Fibroblast of villous mesenchyme (primary cell): ENCODE data around the gene TCF12. TPM values are rescaled to one million over a fixed set of nuclear protein-coding genes. Genes with fewer than 3 reads are reported as not detected.
A peak's percentile ranks its signal among the peaks of the same experiment; 100 is the strongest.

ENCODE experiments used
- DNase-seq: peaks from one replicate; pipeline ENCODE4 v3.0.0-alpha.2; 2010; ENCODE audit warnings: low read depth
- H3K4me3 ChIP-seq: 2 replicates; pipeline ENCODE4 v1.5.1; 2011; ENCODE audit warnings: low read depth, mild to moderate bottlenecking, low read length
- CTCF ChIP-seq: IDR thresholded peaks from 2 replicates; pipeline ENCODE4 v1.5.1; 2012; ENCODE audit warnings: low read depth, mild to moderate bottlenecking, low read length; ENCODE audit not compliant: insufficient read depth
- total RNA-seq: library from RNA; depleted of rRNA; stranded (reverse); fragments of >200 nt; gene quantifications from 2 replicates; pipeline ENCODE4 v1.2.3, GENCODE V29; 2012

The TCF12 gene
- total RNA-seq, 1 donor = 110 TPM

- DNase-seq = peak; percentile 57
- no peak overlapping the region for H3K4me3 ChIP-seq
- TF ChIP-seq CTCF = no peak
Observed at GRCh38 chr15:57256939-57257338, 338.5 kb downstream of the TCF12 start.

GRCh38 chr15:57259568-57260040, 341.2 kb downstream of the TCF12 start:
- no peak for TF ChIP-seq CTCF
- no peak overlapping the region for H3K4me3 ChIP-seq
- DNase-seq = no peak

GRCh38 chr15:57263520-57263919, 345.1 kb downstream of the TCF12 start:
- H3K4me3 ChIP-seq = no peak overlapping the region
- TF ChIP-seq CTCF = no peak
- no peak for DNase-seq

- no peak for TF ChIP-seq CTCF
- DNase-seq = no peak
- no peak overlapping the region for H3K4me3 ChIP-seq
Observed at GRCh38 chr15:57272771-57273357, 354.4 kb downstream of the TCF12 start.

- no peak for DNase-seq
- TF ChIP-seq CTCF = no peak
- H3K4me3 ChIP-seq = no peak overlapping the region
Observed at GRCh38 chr15:57273402-57273801, 355.0 kb downstream of the TCF12 start.

GRCh38 chr15:57278439-57278838, 360.0 kb downstream of the TCF12 start:
- H3K4me3 ChIP-seq = no peak overlapping the region
- DNase-seq = no peak
- TF ChIP-seq CTCF = no peak

- H3K4me3 ChIP-seq = no peak overlapping the region
- no peak for TF ChIP-seq CTCF
- no peak for DNase-seq
Observed at GRCh38 chr15:57280464-57280863, 362.0 kb downstream of the TCF12 start.
